ENCODE data around the gene MED29. TPM values are rescaled to one million over a fixed set of nuclear protein-coding genes. Genes with fewer than 3 reads are reported as not detected.

Gene MED29
- 23.7 and 33.6 TPM in 2 replicates for total RNA-seq

DNA sequence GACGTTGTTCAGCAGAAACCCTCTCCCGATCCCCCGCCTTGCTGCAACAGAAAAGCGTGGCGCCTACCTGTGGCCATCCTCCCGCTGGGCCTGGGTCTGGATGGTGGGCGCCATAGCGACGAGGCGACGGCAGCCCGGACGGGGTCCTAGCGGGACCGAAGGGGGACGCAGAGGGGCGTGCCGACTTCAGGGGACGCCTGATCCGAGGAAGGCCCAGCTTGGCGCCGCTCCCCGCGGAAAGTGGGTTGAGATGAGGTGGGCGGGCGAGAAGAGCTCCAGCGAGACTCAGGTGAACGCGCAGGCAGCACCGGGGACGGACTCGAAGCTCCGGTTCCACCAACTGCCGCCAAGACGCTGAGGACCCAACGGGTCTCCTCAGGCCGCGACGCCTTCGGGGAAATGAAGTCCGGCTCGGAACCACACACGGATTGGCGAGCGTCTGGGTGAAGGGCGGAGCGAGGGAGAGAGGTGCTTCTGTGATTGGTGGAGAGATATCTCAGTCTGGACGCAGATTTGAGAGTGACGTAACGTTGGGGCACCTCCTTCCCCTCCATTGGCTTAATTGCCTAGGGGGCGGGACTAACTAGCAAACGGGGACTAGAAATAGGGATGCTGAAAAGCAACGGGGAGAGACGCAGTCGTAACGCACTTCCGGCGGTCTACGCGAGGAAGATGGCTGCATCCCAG is at the start of gene MED29, which contains the start of gene PAF1:
TSS of gene MED29 (plus strand) at position 628 of the 687 bp plus-strand sequence. CDS start at position 673, 45 bp downstream.
TSS of gene PAF1 (minus strand) at position 356 of the 687 bp plus-strand sequence. CDS start at position 114, 242 bp downstream.

DNA sequence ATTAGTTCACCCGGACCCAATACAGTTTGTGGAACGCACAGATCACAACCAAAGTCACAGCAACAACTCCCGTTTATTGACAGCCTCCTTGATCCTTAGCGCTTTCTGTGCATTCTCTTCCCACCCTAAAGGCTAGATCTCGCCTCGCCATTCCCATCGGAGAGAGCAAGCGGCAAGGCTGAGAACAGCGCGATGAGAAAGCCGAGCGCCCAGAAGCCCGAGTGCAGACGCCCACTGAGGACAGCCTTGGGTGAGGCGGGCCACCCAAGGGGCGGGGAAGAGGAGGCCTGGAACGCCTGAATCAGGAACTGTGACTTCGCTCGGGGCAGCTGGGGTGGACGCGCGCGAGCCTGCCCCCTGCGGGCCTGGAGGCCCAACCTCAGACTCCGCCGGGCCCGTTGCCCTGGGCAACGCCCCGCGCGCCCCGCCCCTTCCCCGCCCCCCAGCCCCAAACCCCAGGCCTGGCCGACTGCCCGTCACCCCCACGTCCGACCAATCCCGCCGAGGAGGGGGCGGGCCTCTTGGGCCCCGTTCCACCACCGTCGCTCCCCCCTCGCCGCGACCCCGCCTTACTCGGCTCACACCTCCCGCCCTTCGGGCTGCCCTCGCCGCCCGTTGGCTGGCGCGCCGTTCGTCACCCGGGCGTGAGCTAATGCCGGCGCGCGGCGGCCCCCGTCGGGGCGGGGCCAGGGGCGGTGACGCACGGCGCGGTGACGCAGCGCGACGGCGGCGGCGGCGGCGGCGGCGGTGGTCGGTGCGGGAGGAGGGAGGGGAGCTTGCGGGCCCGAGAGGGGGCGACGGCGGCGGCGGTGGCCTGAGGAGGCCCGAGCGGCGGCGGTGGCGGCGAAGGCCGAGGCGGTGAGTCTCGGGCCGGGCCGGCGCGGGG is 49.2 kb upstream of the MED29 start, which contains the start of gene SAMD4B:
TSS of gene SAMD4B (plus strand) at position 703 of the 886 bp plus-strand sequence. CDS start 14,473 bp downstream, outside the sequence.

GRCh38 chr19:39406656-39407409 is 15.7 kb downstream of the MED29 start, which contains the start of gene ZFP36:
Gene ZFP36, plus strand, starts transcription at chr19:39406847. Its CDS starts 58 bp downstream, at chr19:39406905.

GRCh38 chr19:39412100-39412866 is 21.1 kb downstream of the MED29 start, which contains the start of gene PLEKHG2:
Gene PLEKHG2, plus strand, starts transcription at chr19:39412669. Its CDS starts 1,418 bp downstream, at chr19:39414087.

GRCh38 chr19:39435499-39436349 is 44.5 kb downstream of the MED29 start, which contains the start of gene RPS16:
Gene RPS16, minus strand, starts transcription at chr19:39435949. Its CDS starts 54 bp downstream, at chr19:39435895.

DNA sequence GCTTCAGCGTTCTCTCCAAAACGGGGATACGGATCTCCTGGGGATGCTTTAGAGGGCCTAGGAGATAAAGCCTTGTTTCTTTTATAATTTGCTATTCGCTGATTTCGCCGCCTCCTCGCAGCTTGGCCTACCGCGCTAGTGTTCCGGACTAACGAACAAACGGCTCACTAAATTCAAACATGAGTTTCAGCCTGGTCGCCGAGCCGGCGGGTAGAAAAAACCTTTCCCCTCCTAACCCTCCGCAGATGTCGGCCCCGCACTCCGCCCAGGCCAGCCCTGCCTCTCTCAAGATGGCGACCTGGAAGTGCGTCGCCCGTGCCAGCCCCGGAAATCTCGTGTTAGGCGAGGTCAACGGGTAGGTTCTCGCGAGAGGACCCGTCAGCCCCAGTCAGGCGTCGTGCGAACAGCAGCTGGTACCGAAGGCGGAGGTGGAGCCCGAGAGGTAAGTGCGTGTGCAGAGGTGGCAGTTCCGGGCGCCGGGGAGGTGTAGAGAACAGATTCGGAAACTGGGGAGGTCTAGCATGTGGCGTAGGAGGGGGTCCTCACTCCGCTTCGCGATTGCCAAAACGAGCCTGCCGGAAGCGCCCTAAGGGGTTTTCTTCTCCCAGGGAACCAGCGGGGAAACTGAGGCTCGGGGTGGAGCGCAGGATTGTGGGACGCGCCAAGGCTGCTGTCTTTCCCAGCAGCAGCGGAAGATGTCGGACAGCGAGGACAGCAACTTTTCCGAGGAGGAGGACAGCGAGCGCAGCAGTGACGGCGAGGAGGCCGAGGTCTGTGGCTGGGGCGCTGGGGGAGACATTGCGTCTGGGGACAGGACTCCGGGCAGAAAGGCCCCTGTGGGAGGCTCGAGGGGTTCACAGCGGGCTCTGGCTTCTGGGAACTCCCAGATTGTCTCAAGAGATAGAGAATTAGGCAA is 54.3 kb downstream of the MED29 start, which contains the start of gene SUPT5H:
TSS of gene SUPT5H (plus strand) at position 387 of the 916 bp plus-strand sequence. CDS start at position 696, 309 bp downstream.

Other genes starting within 250 kb of the MED29 start
- gene NCCRP1, start 194.4 kb upstream of the MED29 start, total RNA-seq, result not detected in 2 replicates
- gene SYCN, start 187.1 kb upstream of the MED29 start, total RNA-seq, result not detected in 2 replicates
- gene IFNL3, start 146.4 kb upstream of the MED29 start, total RNA-seq, result not detected in 2 replicates
- gene IFNL4, start 142.5 kb upstream of the MED29 start, total RNA-seq, result not detected in 2 replicates
- not detected in 2 replicates for gene IFNL2, start 123.0 kb upstream of the MED29 start, total RNA-seq
- not detected in 2 replicates for gene IFNL1, start 95.0 kb upstream of the MED29 start, total RNA-seq
- gene LRFN1, start 70.5 kb upstream of the MED29 start, total RNA-seq, result 0.34 and 0.82 TPM in 2 replicates
- 1.4 TPM in 1 of 2 replicates, not detected in the other for gene GMFG, start 55.3 kb upstream of the MED29 start, total RNA-seq
- 54.0 and 68.6 TPM in 2 replicates for gene SAMD4B, start 49.0 kb upstream of the MED29 start, total RNA-seq
- 25.4 and 32.8 TPM in 2 replicates for gene PAF1, start 272 bp upstream of the MED29 start, total RNA-seq
- gene ZFP36, start 15.5 kb downstream of the MED29 start, total RNA-seq, result 100 and 116 TPM in 2 replicates
- 18.3 and 29.1 TPM in 2 replicates for gene PLEKHG2, start 21.3 kb downstream of the MED29 start, total RNA-seq
- gene RPS16, start 44.6 kb downstream of the MED29 start, total RNA-seq, result 2,259 and 2,454 TPM in 2 replicates
- gene SUPT5H, start 54.2 kb downstream of the MED29 start, total RNA-seq, result 66.2 and 68.4 TPM in 2 replicates
- gene TIMM50, start 89.5 kb downstream of the MED29 start, total RNA-seq, result 49.8 and 59.7 TPM in 2 replicates
- gene DLL3, start 107.6 kb downstream of the MED29 start, total RNA-seq, result 0.23 and 1.2 TPM in 2 replicates
- not detected in 2 replicates for gene SELENOV, start 123.8 kb downstream of the MED29 start, total RNA-seq
- 1.0 and 2.2 TPM in 2 replicates for gene EID2B, start 141.5 kb downstream of the MED29 start, total RNA-seq
- gene EID2, start 148.8 kb downstream of the MED29 start, total RNA-seq, result 9.4 and 17.2 TPM in 2 replicates
- not detected in 2 replicates for gene LGALS13, start 211.1 kb downstream of the MED29 start, total RNA-seq